HEK293 (cell line): ENCODE results near the gene LRP1.

ENCODE experiments used
- EGR2 ChIP-seq: fragments of 450-650 bp; formaldehyde crosslinking; IDR thresholded peaks from 2 replicates; pipeline ENCODE4 v1.5.1; 2016; ENCODE audit warnings: low read depth, missing biosample characterization, missing genetic modification characterization
- HOXC10 ChIP-seq: sonication (generic); formaldehyde crosslinking; IDR thresholded peaks from 2 replicates; pipeline ENCODE4 v1.8.1; 2023; ENCODE audit warnings: mild to moderate bottlenecking, missing genetic modification reagents
- IKZF3 ChIP-seq: fragments of 450-650 bp; IDR thresholded peaks from 2 replicates; pipeline ENCODE4 v1.5.0; 2018; ENCODE audit warnings: missing biosample characterization, mild to moderate bottlenecking, missing genetic modification characterization, moderate library complexity
- KLF10 ChIP-seq: fragments of 450-650 bp; IDR thresholded peaks from 2 replicates; pipeline ENCODE4 v1.5.1; 2018; ENCODE audit warnings: missing biosample characterization, mild to moderate bottlenecking, missing genetic modification characterization
- KLF16 ChIP-seq: fragments of 450-650 bp; formaldehyde crosslinking; IDR thresholded peaks from 2 replicates; pipeline ENCODE4 v1.5.1; 2017; ENCODE audit warnings: missing biosample characterization, missing genetic modification characterization
- KLF7 ChIP-seq: fragments of 450-650 bp; formaldehyde crosslinking; IDR thresholded peaks from 2 replicates; pipeline ENCODE4 v1.5.1; 2016; ENCODE audit warnings: missing biosample characterization, missing genetic modification characterization, borderline replicate concordance
- OSR2 ChIP-seq: fragments of 450-650 bp; formaldehyde crosslinking; IDR thresholded peaks from 2 replicates; pipeline ENCODE4 v1.5.1; 2016; ENCODE audit warnings: missing biosample characterization, missing genetic modification characterization
- PATZ1 ChIP-seq: fragments of 450-650 bp; formaldehyde crosslinking; IDR thresholded peaks from 2 replicates; pipeline ENCODE4 v1.5.1; 2016; ENCODE audit warnings: missing biosample characterization, missing genetic modification characterization
- SP7 ChIP-seq: fragments of 450-650 bp; formaldehyde crosslinking; IDR thresholded peaks from 2 replicates; pipeline ENCODE4 v1.5.1; 2016; ENCODE audit warnings: missing biosample characterization, missing genetic modification characterization
- ZEB2 ChIP-seq: fragments of 450-650 bp; formaldehyde crosslinking; IDR thresholded peaks from 2 replicates; pipeline ENCODE4 v1.5.1; 2016; ENCODE audit warnings: missing biosample characterization, missing genetic modification characterization
- ZFP37 ChIP-seq: fragments of 450-650 bp; formaldehyde crosslinking; IDR thresholded peaks from 2 replicates; pipeline ENCODE4 v1.5.1; 2016; ENCODE audit warnings: missing biosample characterization, missing genetic modification characterization
- ZFP41 ChIP-seq: fragments of 450-650 bp; formaldehyde crosslinking; IDR thresholded peaks from 2 replicates; pipeline ENCODE4 v1.5.1; 2016; ENCODE audit warnings: missing biosample characterization, missing genetic modification characterization, borderline replicate concordance
- ZNF223 ChIP-seq: fragments of 450-650 bp; formaldehyde crosslinking; IDR thresholded peaks from 2 replicates; pipeline ENCODE4 v1.5.1; 2016; ENCODE audit warnings: missing biosample characterization, missing genetic modification characterization
- ZNF248 ChIP-seq: fragments of 450-650 bp; formaldehyde crosslinking; IDR thresholded peaks from 2 replicates; pipeline ENCODE4 v1.5.1; 2017; ENCODE audit warnings: missing biosample characterization, missing genetic modification characterization
- ZNF302 ChIP-seq: fragments of 450-650 bp; formaldehyde crosslinking; IDR thresholded peaks from 2 replicates; pipeline ENCODE4 v1.5.1; 2016; ENCODE audit warnings: missing biosample characterization, missing genetic modification characterization, low read depth
- ZNF366 ChIP-seq: fragments of 450-650 bp; formaldehyde crosslinking; conservative IDR thresholded peaks from 2 replicates; pipeline ENCODE4 v1.5.1; 2016; ENCODE audit warnings: missing biosample characterization, missing genetic modification characterization
- ZNF433 ChIP-seq: fragments of 450-650 bp; formaldehyde crosslinking; IDR thresholded peaks from 2 replicates; pipeline ENCODE4 v1.5.1; 2016; ENCODE audit warnings: missing biosample characterization, missing genetic modification characterization, low read depth
- ZNF501 ChIP-seq: fragments of 450-650 bp; formaldehyde crosslinking; IDR thresholded peaks from 2 replicates; pipeline ENCODE4 v1.5.1; 2016; ENCODE audit warnings: missing biosample characterization, missing genetic modification characterization
- ZNF514 ChIP-seq: fragments of 450-650 bp; formaldehyde crosslinking; IDR thresholded peaks from 2 replicates; pipeline ENCODE4 v1.5.1; 2016; ENCODE audit warnings: missing biosample characterization, missing genetic modification characterization
- ZNF544 ChIP-seq: fragments of 450-650 bp; formaldehyde crosslinking; IDR thresholded peaks from 2 replicates; pipeline ENCODE4 v1.5.0; 2017; ENCODE audit warnings: missing biosample characterization, missing genetic modification characterization
- ZNF558 ChIP-seq: fragments of 450-650 bp; formaldehyde crosslinking; IDR thresholded peaks from 2 replicates; pipeline ENCODE4 v1.5.1; 2016; ENCODE audit warnings: missing biosample characterization, missing genetic modification characterization
- ZNF561 ChIP-seq: fragments of 450-650 bp; IDR thresholded peaks from 2 replicates; pipeline ENCODE4 v1.5.1; 2018; ENCODE audit warnings: missing biosample characterization, missing genetic modification characterization, borderline replicate concordance
- ZNF600 ChIP-seq: fragments of 450-650 bp; formaldehyde crosslinking; IDR thresholded peaks from 2 replicates; pipeline ENCODE4 v1.5.1; 2016; ENCODE audit warnings: missing biosample characterization, missing genetic modification characterization
- ZNF692 ChIP-seq: fragments of 450-650 bp; formaldehyde crosslinking; IDR thresholded peaks from 2 replicates; pipeline ENCODE4 v1.5.1; 2016; ENCODE audit warnings: missing biosample characterization, missing genetic modification characterization
- ZNF707 ChIP-seq: fragments of 450-650 bp; formaldehyde crosslinking; IDR thresholded peaks from 2 replicates; pipeline ENCODE4 v1.5.1; 2016; ENCODE audit warnings: missing biosample characterization, missing genetic modification characterization
- ZNF776 ChIP-seq: fragments of 450-650 bp; formaldehyde crosslinking; IDR thresholded peaks from 2 replicates; pipeline ENCODE4 v1.5.0; 2017; ENCODE audit warnings: missing biosample characterization, missing genetic modification characterization, borderline replicate concordance
- ZNF777 ChIP-seq: fragments of 450-650 bp; formaldehyde crosslinking; IDR thresholded peaks from 2 replicates; pipeline ENCODE4 v1.5.1; 2017; ENCODE audit warnings: missing biosample characterization, missing genetic modification characterization, borderline replicate concordance
- ZNF830 ChIP-seq: fragments of 450-650 bp; IDR thresholded peaks from 2 replicates; pipeline ENCODE4 v1.5.0; 2018; ENCODE audit warnings: missing biosample characterization, missing genetic modification characterization, low read depth, mild to moderate bottlenecking, moderate library complexity
- ZSCAN30 ChIP-seq: fragments of 450-650 bp; IDR thresholded peaks from 2 replicates; pipeline ENCODE4 v1.5.1; 2018; ENCODE audit warnings: missing biosample characterization, mild to moderate bottlenecking, missing genetic modification characterization, moderate library complexity
- TF ChIP-seq, protein P1 (sequence below): fragments of 450-650 bp; formaldehyde crosslinking; optimal IDR thresholded peaks from 2 replicates; pipeline ENCODE3; 2016; ENCODE audit warnings: missing biosample characterization, mild to moderate bottlenecking, missing genetic modification characterization
- TF ChIP-seq, protein P2 (sequence below): fragments of 450-650 bp; formaldehyde crosslinking; IDR thresholded peaks from 2 replicates; pipeline ENCODE4 v1.5.1; 2016; ENCODE audit warnings: missing biosample characterization, missing genetic modification characterization
- TF ChIP-seq, protein P3 (sequence below): fragments of 450-650 bp; formaldehyde crosslinking; IDR thresholded peaks from 2 replicates; pipeline ENCODE4 v1.5.1; 2016; ENCODE audit warnings: missing biosample characterization, missing genetic modification characterization

LRP1 gene

DNA sequence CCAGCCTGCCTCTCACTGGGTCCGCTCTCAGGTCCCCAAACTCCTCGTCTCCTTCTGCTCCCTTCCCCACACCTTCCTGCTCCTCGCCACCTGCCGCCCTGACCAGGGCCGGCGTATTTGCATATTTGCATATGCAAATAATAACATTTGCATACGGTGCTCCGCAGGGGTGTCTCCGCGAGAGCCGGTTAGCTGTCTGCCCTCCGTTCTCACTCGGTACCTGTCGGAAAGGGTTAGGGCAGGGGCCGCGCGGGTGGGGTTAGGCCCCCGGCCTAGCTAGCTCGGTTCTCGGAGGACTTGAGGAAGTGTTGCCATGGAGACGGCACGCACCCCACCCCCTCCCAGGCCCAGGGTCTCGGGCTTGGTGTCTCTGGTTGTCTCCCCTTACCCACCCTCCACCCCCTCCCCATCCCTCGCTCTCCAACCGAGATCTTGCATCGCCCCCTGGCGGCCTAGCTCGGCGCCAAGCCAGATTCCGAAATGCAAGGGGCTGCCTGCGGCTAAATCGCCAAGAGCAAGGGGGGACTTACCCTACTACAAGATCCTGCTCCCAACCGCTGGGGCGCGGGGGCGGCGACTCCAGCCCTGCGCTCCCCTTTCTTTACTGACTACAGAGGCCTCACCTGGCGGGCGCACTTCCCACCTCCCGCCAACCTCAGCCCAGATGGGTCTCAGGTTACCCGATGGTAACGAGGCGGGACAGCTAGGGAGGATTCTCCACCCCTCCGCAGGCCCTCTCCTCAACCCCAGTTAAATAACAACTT, 114.6 kb downstream of the LRP1 start (continued):
- no peak for TF ChIP-seq ZNF830 (tag by site-specific recombination)
- TF ChIP-seq ZNF776 (tag by site-specific recombination) = no peak
- TF ChIP-seq ZNF433 (tag by site-specific recombination) = no peak
- peak; percentile 93 for TF ChIP-seq PATZ1
- TF ChIP-seq, protein P1, sequence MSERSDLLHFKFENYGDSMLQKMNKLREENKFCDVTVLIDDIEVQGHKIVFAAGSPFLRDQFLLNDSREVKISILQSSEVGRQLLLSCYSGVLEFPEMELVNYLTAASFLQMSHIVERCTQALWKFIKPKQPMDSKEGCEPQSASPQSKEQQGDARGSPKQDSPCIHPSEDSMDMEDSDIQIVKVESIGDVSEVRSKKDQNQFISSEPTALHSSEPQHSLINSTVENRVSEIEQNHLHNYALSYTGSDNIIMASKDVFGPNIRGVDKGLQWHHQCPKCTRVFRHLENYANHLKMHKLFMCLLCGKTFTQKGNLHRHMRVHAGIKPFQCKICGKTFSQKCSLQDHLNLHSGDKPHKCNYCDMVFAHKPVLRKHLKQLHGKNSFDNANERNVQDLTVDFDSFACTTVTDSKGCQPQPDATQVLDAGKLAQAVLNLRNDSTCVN (tag by site-specific recombination) = peak; percentile 35
- no peak for TF ChIP-seq ZNF561 (tag by site-specific recombination)
- no peak for TF ChIP-seq ZNF707
- TF ChIP-seq KLF7 = 0 out of 2 replicates have a peak, but pooled peaks have one; percentile 34
- no peak for TF ChIP-seq ZNF558 (tag by site-specific recombination)
- peak; percentile 53 for TF ChIP-seq EGR2
- TF ChIP-seq, protein P2, sequence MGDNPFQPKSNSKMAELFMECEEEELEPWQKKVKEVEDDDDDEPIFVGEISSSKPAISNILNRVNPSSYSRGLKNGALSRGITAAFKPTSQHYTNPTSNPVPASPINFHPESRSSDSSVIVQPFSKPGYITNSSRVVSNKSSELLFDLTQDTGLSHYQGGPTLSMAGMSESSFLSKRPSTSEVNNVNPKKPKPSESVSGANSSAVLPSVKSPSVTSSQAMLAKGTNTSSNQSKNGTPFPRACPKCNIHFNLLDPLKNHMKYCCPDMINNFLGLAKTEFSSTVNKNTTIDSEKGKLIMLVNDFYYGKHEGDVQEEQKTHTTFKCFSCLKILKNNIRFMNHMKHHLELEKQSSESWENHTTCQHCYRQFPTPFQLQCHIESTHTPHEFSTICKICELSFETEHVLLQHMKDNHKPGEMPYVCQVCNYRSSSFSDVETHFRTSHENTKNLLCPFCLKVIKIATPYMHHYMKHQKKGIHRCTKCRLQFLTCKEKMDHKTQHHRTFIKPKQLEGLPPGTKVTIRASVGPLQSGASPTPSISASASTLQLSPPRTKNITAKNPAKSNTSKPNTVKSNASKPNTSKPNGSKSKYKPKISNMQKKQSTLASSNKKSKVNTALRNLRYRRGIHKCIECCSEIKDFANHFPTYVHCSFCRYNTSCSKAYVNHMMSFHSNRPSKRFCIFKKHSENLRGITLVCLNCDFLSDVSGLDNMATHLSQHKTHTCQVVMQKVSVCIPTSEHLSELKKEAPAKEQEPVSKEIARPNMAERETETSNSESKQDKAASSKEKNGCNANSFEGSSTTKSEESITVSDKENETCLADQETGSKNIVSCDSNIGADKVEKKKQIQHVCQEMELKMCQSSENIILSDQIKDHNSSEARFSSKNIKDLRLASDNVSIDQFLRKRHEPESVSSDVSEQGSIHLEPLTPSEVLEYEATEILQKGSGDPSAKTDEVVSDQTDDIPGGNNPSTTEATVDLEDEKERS = no peak
- TF ChIP-seq ZNF692 = no peak
- TF ChIP-seq SP7 = peak; percentile 39
- TF ChIP-seq ZNF544 (tag by site-specific recombination) = no peak
- no peak for TF ChIP-seq ZNF223 (tag by site-specific recombination)
- no peak for TF ChIP-seq KLF10
- TF ChIP-seq ZNF600 = no peak
- peak; percentile 60 for TF ChIP-seq ZEB2 (tag by site-specific recombination)
- TF ChIP-seq ZNF248 = no peak
- no peak for TF ChIP-seq ZFP41
- TF ChIP-seq ZNF514 (tag by site-specific recombination) = no peak
- TF ChIP-seq ZSCAN30 = 0 out of 2 replicates have a peak, but pooled peaks have one; percentile 55
- TF ChIP-seq, protein P3, sequence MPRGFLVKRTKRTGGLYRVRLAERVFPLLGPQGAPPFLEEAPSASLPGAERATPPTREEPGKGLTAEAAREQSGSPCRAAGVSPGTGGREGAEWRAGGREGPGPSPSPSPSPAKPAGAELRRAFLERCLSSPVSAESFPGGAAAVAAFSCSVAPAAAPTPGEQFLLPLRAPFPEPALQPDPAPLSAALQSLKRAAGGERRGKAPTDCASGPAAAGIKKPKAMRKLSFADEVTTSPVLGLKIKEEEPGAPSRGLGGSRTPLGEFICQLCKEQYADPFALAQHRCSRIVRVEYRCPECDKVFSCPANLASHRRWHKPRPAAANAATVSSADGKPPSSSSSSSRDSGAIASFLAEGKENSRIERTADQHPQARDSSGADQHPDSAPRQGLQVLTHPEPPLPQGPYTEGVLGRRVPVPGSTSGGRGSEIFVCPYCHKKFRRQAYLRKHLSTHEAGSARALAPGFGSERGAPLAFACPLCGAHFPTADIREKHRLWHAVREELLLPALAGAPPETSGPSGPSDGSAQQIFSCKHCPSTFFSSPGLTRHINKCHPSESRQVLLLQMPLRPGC (tag by site-specific recombination) = no peak
- no peak for TF ChIP-seq OSR2 (tag by site-specific recombination)
- peak; percentile 32 for TF ChIP-seq KLF16
- no peak for TF ChIP-seq HOXC10 (CRISPR knock-in tag)
- no peak for TF ChIP-seq ZNF501 (tag by site-specific recombination)
- TF ChIP-seq ZNF366 (tag by site-specific recombination) = peak; percentile 80
- TF ChIP-seq ZFP37 = no peak
- 0 out of 2 replicates have a peak, but pooled peaks have one; percentile 56 for TF ChIP-seq IKZF3 (tag by site-specific recombination)
- no peak for TF ChIP-seq ZNF777 (tag by site-specific recombination)
- TF ChIP-seq ZNF302 = no peak
